Neural cell (in vitro differentiated cells): ENCODE data around the gene SLC25A13. TPM values are rescaled to one million over a fixed set of nuclear protein-coding genes. Genes with fewer than 3 reads are reported as not detected.

Source experiments
- H2AFZ ChIP-seq: fragments of 200-600, 300-800 bp; sonication (generic), shearing (Covaris generic); 2 replicates; pipeline ENCODE4 v1.6.0; 2014; ENCODE audit warnings: low read depth, mild to moderate bottlenecking, antibody characterized with exemption, low read length, moderate library complexity
- H3F3A ChIP-seq: fragments of 200-600 bp; shearing (Covaris generic); 2 replicates; pipeline ENCODE4 v1.6.1; 2016; ENCODE audit warnings: mild to moderate bottlenecking, moderate library complexity, mixed read lengths, antibody characterized with exemption, low read length; ENCODE audit not compliant: insufficient read depth, poor library complexity, severe bottlenecking
- H3K27ac ChIP-seq: fragments of 200-600, 300-800 bp; sonication (generic), shearing (Covaris generic); 2 replicates; pipeline ENCODE4 v1.5.1; 2014; ENCODE audit warnings: mild to moderate bottlenecking, low read length, moderate library complexity
- H3K27me3 ChIP-seq: fragments of 300-800, 200-600 bp; sonication (generic), shearing (Covaris generic); 2 replicates; pipeline ENCODE4 v1.6.0; 2014; ENCODE audit warnings: mild to moderate bottlenecking, low read depth, low read length, moderate library complexity; ENCODE audit not compliant: insufficient read depth
- H3K36me3 ChIP-seq: fragments of 300-800, 200-600 bp; sonication (generic), shearing (Covaris generic); 2 replicates; pipeline ENCODE4 v1.5.1; 2014; ENCODE audit warnings: mild to moderate bottlenecking, antibody characterized with exemption, low read length, moderate library complexity; ENCODE audit not compliant: insufficient read depth
- H3K4me2 ChIP-seq: fragments of 300-800, 200-600 bp; sonication (generic), shearing (Covaris generic); 2 replicates; pipeline ENCODE4 v1.6.0; 2014; ENCODE audit warnings: mild to moderate bottlenecking, low read length
- H3K4me3 ChIP-seq: fragments of 300-800, 200-600 bp; sonication (generic), shearing (Covaris generic); 2 replicates; pipeline ENCODE4 v1.5.1; 2014; ENCODE audit warnings: mild to moderate bottlenecking, low read length, moderate library complexity
- H3K79me2 ChIP-seq: fragments of 200-600 bp; shearing (Covaris generic); replicated peaks from 2 replicates; pipeline ENCODE4 v1.6.0; 2014; ENCODE audit warnings: mild to moderate bottlenecking, low read length, moderate library complexity; ENCODE audit not compliant: insufficient read depth
- H3K9ac ChIP-seq: fragments of 300-800, 200-600 bp; sonication (generic), shearing (Covaris generic); 2 replicates; pipeline ENCODE4 v1.6.1; 2016; ENCODE audit warnings: mild to moderate bottlenecking, low read length, mixed read lengths
- H3K9me2 ChIP-seq: fragments of 200-600 bp; shearing (Covaris generic); 2 replicates; pipeline ENCODE4 v1.6.1; 2016; ENCODE audit warnings: mild to moderate bottlenecking, low read length, mixed read lengths; ENCODE audit not compliant: insufficient read depth
- H3K9me3 ChIP-seq: fragments of 200-600, 300-800 bp; sonication (generic), shearing (Covaris generic); 2 replicates; pipeline ENCODE4 v1.6.1; 2016; ENCODE audit warnings: mild to moderate bottlenecking, mixed run types, low read length, moderate library complexity, mixed read lengths
- H4K20me1 ChIP-seq: fragments of 200-600 bp; shearing (Covaris generic); 2 replicates; pipeline ENCODE4 v1.6.1; 2016; ENCODE audit warnings: mild to moderate bottlenecking, mixed run types; ENCODE audit not compliant: insufficient read depth
- EP300 ChIP-seq: fragments of 450-650 bp; conservative IDR thresholded peaks from 2 replicates; pipeline ENCODE4 v1.6.1; 2014; ENCODE audit warnings: antibody characterized with exemption, mild to moderate bottlenecking, moderate library complexity; ENCODE audit not compliant: poor library complexity, severe bottlenecking
- EZH2 ChIP-seq: fragments of 200-600, 300-800 bp; shearing (Covaris generic), sonication (generic); IDR thresholded peaks from 2 replicates; pipeline ENCODE4 v1.6.1; 2014; ENCODE audit warnings: antibody characterized with exemption, low read length, borderline replicate concordance, mild to moderate bottlenecking; ENCODE audit not compliant: insufficient read depth, poor library complexity, severe bottlenecking
- MXI1 ChIP-seq: fragments of 450-650 bp; conservative IDR thresholded peaks from 2 replicates; pipeline ENCODE4 v1.6.1; 2014; ENCODE audit warnings: antibody characterized with exemption, mild to moderate bottlenecking; ENCODE audit not compliant: poor library complexity, severe bottlenecking
- POLR2AphosphoS5 ChIP-seq: IDR thresholded peaks from 2 replicates; pipeline ENCODE4 v1.6.1; 2012
- RAD21 ChIP-seq: fragments of 450-650 bp; conservative IDR thresholded peaks from 2 replicates; pipeline ENCODE4 v1.6.1; 2014; ENCODE audit warnings: antibody characterized with exemption, mild to moderate bottlenecking, moderate library complexity
- SMC3 ChIP-seq: fragments of 450-650 bp; conservative IDR thresholded peaks from 2 replicates; pipeline ENCODE4 v1.6.1; 2014; ENCODE audit warnings: antibody characterized with exemption, mild to moderate bottlenecking, moderate library complexity; ENCODE audit not compliant: poor library complexity
- TAF1 ChIP-seq: IDR thresholded peaks from 2 replicates; pipeline ENCODE4 v1.6.1; 2012; ENCODE audit warnings: low read depth
- polyA plus RNA-seq: library from polyadenylated mRNA; depleted of rRNA; stranded (reverse); fragments of >200 nt; gene quantifications from 2 replicates; pipeline ENCODE4 v1.2.3, GENCODE V29; 2014
- TF ChIP-seq, protein P1 (sequence below): fragments of 450-650 bp; IDR thresholded peaks from 2 replicates; pipeline ENCODE4 v1.5.1; 2014; ENCODE audit warnings: antibody characterized with exemption, mild to moderate bottlenecking, moderate library complexity; ENCODE audit not compliant: poor library complexity, severe bottlenecking
- TF ChIP-seq, protein P2 (sequence below): IDR thresholded peaks from 2 replicates; pipeline ENCODE4 v1.6.1; 2012; ENCODE audit warnings: borderline replicate concordance

Gene SLC25A13
- polyA plus RNA-seq, 1 donor from 2014 or later = 20.2 TPM

DNA sequence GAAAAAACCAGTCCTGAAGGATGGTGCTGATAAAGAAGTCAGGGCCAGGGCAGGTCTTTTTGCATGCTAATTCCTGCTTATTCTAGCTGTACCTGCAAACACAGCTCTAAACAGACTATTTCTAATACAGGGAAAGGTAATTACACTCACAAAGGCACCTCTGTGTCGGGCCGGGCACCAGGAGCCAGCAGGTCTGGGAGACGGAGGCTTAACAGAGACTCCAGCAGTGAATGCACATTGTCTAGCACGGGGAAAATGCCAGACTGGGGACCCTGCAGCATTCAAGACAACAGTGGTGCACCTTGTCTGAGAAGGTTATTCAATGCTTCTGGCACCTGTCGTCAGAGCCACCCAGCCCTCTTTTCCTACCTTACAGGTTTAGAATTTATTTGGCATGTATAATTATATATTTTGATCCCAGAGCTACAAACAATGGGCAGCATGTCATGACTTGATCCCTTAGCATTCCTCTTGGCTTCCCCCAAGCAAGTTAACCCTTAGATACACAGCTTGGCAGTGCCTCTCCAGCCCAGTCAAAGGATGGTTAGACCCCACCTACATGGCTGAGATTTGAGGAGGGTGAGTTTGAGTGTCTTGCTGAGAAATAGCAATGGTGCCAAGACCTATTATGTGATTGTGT lies 185.2 kb downstream of the SLC25A13 start:
- Histone ChIP-seq H3K36me3 (no peaks in the 10 kb centered on the region), H3K9me2 (no peaks in the 10 kb centered on the region), H3K9ac (no peak overlapping the region), H3K9me3 (no peaks in the 10 kb centered on the region), H3K79me2 (no peaks in the 10 kb centered on the region), H3K27me3 (no peaks in the 10 kb centered on the region), H4K20me1 (no peaks in the 10 kb centered on the region), H3K27ac (no peak overlapping the region), H2AFZ (no peak overlapping the region), H3K4me3 (no peak overlapping the region), H3F3A (no peaks in the 10 kb centered on the region), H3K4me2 (no peak overlapping the region)
- TF ChIP-seq, protein P1, sequence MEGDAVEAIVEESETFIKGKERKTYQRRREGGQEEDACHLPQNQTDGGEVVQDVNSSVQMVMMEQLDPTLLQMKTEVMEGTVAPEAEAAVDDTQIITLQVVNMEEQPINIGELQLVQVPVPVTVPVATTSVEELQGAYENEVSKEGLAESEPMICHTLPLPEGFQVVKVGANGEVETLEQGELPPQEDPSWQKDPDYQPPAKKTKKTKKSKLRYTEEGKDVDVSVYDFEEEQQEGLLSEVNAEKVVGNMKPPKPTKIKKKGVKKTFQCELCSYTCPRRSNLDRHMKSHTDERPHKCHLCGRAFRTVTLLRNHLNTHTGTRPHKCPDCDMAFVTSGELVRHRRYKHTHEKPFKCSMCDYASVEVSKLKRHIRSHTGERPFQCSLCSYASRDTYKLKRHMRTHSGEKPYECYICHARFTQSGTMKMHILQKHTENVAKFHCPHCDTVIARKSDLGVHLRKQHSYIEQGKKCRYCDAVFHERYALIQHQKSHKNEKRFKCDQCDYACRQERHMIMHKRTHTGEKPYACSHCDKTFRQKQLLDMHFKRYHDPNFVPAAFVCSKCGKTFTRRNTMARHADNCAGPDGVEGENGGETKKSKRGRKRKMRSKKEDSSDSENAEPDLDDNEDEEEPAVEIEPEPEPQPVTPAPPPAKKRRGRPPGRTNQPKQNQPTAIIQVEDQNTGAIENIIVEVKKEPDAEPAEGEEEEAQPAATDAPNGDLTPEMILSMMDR = no peak
- TF ChIP-seq RAD21 (no peak), EP300 (no peak), MXI1 (no peak), POLR2AphosphoS5 (no peak), TAF1 (no peak), SMC3 (no peak), EZH2 (no peak)
- TF ChIP-seq, protein P2, sequence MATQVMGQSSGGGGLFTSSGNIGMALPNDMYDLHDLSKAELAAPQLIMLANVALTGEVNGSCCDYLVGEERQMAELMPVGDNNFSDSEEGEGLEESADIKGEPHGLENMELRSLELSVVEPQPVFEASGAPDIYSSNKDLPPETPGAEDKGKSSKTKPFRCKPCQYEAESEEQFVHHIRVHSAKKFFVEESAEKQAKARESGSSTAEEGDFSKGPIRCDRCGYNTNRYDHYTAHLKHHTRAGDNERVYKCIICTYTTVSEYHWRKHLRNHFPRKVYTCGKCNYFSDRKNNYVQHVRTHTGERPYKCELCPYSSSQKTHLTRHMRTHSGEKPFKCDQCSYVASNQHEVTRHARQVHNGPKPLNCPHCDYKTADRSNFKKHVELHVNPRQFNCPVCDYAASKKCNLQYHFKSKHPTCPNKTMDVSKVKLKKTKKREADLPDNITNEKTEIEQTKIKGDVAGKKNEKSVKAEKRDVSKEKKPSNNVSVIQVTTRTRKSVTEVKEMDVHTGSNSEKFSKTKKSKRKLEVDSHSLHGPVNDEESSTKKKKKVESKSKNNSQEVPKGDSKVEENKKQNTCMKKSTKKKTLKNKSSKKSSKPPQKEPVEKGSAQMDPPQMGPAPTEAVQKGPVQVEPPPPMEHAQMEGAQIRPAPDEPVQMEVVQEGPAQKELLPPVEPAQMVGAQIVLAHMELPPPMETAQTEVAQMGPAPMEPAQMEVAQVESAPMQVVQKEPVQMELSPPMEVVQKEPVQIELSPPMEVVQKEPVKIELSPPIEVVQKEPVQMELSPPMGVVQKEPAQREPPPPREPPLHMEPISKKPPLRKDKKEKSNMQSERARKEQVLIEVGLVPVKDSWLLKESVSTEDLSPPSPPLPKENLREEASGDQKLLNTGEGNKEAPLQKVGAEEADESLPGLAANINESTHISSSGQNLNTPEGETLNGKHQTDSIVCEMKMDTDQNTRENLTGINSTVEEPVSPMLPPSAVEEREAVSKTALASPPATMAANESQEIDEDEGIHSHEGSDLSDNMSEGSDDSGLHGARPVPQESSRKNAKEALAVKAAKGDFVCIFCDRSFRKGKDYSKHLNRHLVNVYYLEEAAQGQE = no peak

DNA sequence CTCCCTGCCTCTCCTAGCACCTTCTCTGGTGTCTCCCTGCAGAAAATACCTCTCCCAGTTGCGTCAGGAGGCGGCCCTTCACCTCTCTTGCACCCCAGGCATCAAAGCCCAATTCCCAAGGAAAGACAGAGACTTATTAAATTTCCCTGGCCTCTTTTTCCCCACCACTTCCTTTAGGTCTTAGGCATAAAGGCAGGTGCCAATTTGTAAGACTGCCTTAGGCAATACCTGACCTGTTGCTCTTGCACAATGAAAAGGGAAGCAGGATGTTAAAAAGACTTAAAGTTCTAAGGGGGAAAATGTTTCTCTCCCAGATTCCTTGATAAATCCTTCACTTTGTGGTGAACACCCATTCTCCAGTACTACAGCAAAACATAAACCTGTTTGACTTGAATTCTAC lies 186.7 kb downstream of the SLC25A13 start:
- no peak overlapping the region for H3K9ac ChIP-seq
- no peaks in the 10 kb centered on the region for H3K27me3 ChIP-seq
- no peaks in the 10 kb centered on the region for H3K9me3 ChIP-seq
- H3F3A ChIP-seq = no peaks in the 10 kb centered on the region
- no peak overlapping the region for H3K27ac ChIP-seq
- TF ChIP-seq EP300 (no peak), RAD21 (no peak), MXI1 (no peak), TAF1 (no peak)
- TF ChIP-seq, protein P1 = no peak
- TF ChIP-seq, protein P2 = no peak
- no peaks in the 10 kb centered on the region for H3K79me2 ChIP-seq
- H3K9me2 ChIP-seq = no peaks in the 10 kb centered on the region
- H3K4me2 ChIP-seq = no peak overlapping the region
- H2AFZ ChIP-seq = no peak overlapping the region
- H3K4me3 ChIP-seq = no peak overlapping the region
- no peaks in the 10 kb centered on the region for H4K20me1 ChIP-seq
- no peaks in the 10 kb centered on the region for H3K36me3 ChIP-seq
